ENCODE results near the gene HTT.

HTT gene

GRCh38 chr4:3218824-3219760 lies 144.6 kb downstream of the HTT start:
- DNase-seq (ENCODE audit: low read depth) = no peak

DNA sequence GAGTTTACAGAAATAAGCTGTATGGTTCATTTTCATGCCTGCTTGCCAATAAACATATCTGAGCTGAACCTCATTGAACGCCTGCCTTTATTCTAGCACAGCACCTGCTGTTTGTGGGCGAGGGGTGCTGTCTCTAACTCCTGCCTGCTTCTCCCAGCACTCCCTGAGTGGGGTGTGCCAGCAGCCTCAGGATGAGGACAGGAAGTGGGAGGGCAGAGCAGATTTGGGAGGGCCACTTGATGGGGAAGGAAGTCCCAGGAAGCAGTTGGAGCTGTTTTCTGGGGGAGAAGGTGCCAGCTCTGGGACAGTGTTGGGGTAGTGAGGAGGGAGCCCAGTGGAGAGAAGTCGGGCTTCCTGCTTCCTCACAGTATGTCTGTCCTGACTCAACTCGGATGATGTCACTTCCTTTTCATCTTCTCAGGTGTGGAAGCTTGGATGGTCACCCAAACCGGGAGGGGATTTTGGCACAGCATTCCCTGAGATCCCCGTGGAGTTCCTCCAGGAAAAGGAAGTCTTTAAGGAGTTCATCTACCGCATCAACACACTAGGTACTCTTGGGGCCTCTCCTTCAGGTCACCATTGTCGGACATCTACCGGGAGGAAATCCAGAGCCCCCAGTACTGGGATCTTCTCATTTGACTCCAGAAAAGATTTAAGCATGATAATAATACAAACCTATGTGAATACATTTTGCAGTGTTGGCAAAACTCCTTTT lies 145.4 kb downstream of the HTT start:
- DNase-seq (ENCODE audit: low read depth) = no peak

- DNase-seq (ENCODE audit: low read depth) = no peak
Observed at GRCh38 chr4:3220476-3221183, 146.1 kb downstream of the HTT start.

DNA sequence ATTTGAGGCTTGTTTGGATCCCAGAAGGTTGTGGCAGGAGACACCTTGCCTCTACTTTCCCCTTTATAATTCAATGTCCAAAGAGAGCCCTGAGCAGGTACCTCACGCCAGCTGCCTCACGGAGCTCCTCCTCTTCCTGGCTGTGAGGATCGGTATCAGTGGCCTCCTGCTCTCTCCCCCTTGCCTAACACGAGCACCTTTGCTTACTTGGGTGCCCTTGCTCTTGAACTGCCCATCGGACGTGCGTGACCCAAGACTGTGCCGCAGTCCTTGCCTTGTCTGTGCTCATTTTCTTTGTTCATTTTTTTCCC lies 146.7 kb downstream of the HTT start:
- DNase-seq (ENCODE audit: low read depth) = no peak

DNA sequence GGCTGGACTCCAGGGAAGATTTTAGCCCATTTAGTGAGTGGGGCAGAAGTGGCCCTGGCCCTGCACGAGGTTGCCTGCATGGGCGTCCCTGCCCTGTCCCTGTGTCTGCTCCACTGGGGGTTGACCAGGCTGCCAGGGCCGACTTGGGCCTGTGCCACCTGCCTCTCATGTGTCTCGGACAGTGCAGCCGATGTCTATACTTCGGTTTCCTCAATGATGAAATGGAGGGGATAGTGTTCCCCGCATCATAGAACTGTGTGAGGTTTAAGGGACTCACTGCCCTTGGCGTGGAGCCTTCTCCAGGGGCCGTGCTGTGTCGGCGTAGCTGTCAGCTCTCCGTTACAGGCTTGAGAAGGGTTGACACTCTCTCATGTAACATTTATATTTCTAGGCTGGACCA lies 147.5 kb downstream of the HTT start:
- no peak for DNase-seq (ENCODE audit: low read depth)

GRCh38 chr4:3223346-3223745 lies 148.9 kb downstream of the HTT start:
- DNase-seq (ENCODE audit: low read depth) = no peak

- no peak for DNase-seq (ENCODE audit: low read depth)
Observed at GRCh38 chr4:3223956-3224748, 149.7 kb downstream of the HTT start.

- no peak for DNase-seq (ENCODE audit: low read depth)
Observed at GRCh38 chr4:3225071-3225850, 150.8 kb downstream of the HTT start.

- DNase-seq (ENCODE audit: low read depth) = no peak
Observed at GRCh38 chr4:3225936-3226335, 151.5 kb downstream of the HTT start.

- no peak for DNase-seq (ENCODE audit: low read depth)
Observed at GRCh38 chr4:3226467-3226866, 152.0 kb downstream of the HTT start.

GRCh38 chr4:3226944-3227343 lies 152.5 kb downstream of the HTT start:
- no peak for DNase-seq (ENCODE audit: low read depth)

- DNase-seq (ENCODE audit: low read depth) = no peak
Observed at GRCh38 chr4:3227878-3228675, 153.6 kb downstream of the HTT start.

- DNase-seq (ENCODE audit: low read depth) = no peak
Observed at GRCh38 chr4:3228881-3229280, 154.4 kb downstream of the HTT start.

DNA sequence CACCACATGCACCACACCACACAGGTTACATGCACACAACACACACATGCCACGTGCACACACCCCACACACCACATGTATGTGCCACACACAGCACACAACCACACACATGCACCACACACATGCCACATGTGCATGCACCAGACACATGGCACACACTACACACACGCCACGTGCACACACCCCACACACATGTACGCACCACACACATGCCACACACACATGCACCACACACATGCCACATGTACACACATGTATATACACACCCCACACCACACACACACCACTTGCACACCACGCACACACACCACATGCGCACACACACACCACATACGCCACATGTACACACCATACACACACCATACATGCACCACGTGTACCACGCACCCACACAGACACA lies 154.8 kb downstream of the HTT start:
- DNase-seq (ENCODE audit: low read depth) = no peak

DNA sequence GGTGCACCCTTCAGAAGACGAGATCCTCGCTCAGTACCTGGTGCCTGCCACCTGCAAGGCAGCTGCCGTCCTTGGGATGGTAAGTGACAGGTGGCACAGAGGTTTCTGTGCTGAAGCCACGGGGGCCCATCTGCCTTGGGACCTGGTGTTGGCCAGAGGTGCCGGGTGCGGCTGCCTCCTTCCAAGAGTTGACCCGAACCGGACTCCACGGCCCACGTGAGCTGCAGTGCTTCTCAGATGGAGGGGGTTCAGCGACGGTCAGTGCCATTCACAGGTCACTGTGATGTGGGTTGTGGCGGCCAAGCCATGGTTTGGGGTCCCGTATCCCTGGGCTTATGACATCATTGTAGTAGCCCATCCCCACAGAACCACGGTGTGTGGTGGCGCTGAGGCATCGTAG lies 155.5 kb downstream of the HTT start:
- no peak for DNase-seq (ENCODE audit: low read depth)

DNA sequence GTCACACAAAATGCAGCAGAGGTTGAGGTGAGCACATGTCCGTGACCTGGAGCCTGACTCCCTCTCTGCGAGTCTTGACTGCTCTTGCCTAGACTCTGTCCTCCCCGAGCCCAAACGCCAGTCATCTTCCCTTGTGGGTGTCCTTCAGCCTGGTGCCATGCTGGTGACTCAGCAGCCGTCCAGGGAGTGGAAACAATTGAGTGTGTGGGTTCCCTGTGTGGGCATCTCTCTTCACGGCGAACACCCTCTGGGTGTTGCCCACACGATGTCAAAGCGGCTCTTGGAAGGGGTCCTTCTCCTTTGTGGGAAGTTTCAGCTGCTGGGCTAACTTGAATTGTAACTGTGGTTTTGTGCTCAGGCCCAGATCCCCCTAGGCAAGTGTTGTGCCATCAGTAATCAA lies 157.0 kb downstream of the HTT start:
- DNase-seq (ENCODE audit: low read depth) = no peak

DNA sequence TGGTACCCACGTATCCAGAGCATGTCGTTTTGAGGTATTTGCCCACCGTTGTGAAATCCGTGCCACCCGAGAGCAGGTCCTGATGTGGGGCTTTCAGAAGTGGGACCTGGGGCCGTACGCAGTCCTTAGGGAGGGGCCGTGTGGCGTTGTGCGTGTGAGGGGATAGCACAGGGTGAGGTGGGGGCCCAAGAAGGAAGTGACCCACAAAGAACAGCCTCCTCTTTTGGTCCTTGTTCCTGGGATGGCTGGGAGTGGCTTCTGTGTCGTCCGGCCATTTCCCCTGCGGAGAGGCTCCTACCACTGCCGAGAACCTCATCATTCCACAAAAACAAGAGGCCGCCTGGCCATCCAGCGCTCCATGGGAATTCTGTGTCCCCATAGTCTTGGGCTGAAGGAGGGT lies 157.5 kb downstream of the HTT start:
- DNase-seq (ENCODE audit: low read depth) = no peak

DNA sequence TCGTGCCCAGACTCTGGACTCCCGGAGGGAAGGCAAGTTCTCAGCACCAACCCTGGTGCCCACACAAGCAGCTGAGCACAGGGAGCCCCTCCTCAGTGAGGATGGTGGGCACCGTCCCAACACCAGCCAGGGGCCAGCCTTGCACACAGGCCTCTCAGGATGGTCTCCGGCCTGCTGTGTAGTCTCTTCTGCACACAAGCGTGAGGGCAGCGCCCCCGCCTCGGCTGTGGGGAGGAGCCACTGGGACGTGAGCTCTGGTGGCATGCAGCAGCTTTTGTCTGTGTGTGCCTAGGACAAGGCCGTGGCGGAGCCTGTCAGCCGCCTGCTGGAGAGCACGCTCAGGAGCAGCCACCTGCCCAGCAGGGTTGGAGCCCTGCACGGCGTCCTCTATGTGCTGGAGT lies 158.4 kb downstream of the HTT start:
- no peak for DNase-seq (ENCODE audit: low read depth)

GRCh38 chr4:3233391-3234071 lies 159.1 kb downstream of the HTT start:
- no peak for DNase-seq (ENCODE audit: low read depth)

All from T-helper 22 cell (primary cell).